GM12864 (cell line): ENCODE data around the gene ADAM11.

Source experiments
- DNase-seq: peaks from one replicate; pipeline ENCODE4 v3.0.0-alpha.2; 2011; ENCODE audit warnings: low read depth
- H3K4me3 ChIP-seq: 2 replicates; pipeline ENCODE4 v1.5.1; 2011; ENCODE audit warnings: mild to moderate bottlenecking, low read depth, low read length, control low read depth
- TF ChIP-seq, protein P1 (sequence below): IDR thresholded peaks from 2 replicates; pipeline ENCODE4 v1.5.1; 2011; ENCODE audit warnings: low read depth, mild to moderate bottlenecking, moderate library complexity, low read length, control low read depth, inconsistent platforms; ENCODE audit errors: missing control alignments

Gene ADAM11

DNA sequence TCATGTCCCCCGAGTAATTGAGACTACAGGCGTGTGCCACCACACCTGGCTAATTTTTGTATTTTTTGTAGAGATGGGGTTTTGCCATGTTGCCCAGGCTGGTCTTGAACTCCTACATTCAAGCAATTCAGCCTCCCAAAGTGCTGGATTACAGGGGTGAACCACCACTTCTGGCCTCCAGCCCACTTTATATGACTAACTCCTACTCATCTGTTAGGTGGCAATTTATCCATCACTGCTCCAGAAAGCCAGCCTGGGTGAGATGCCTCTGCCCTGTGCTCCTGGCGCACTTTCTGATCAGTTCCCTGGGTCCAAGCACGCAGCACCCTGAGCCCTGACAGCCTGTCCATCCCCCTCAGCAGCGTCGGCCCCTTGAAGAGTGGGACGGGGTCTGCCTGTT is 29.4 kb downstream of the ADAM11 start:
- TF ChIP-seq, protein P1, sequence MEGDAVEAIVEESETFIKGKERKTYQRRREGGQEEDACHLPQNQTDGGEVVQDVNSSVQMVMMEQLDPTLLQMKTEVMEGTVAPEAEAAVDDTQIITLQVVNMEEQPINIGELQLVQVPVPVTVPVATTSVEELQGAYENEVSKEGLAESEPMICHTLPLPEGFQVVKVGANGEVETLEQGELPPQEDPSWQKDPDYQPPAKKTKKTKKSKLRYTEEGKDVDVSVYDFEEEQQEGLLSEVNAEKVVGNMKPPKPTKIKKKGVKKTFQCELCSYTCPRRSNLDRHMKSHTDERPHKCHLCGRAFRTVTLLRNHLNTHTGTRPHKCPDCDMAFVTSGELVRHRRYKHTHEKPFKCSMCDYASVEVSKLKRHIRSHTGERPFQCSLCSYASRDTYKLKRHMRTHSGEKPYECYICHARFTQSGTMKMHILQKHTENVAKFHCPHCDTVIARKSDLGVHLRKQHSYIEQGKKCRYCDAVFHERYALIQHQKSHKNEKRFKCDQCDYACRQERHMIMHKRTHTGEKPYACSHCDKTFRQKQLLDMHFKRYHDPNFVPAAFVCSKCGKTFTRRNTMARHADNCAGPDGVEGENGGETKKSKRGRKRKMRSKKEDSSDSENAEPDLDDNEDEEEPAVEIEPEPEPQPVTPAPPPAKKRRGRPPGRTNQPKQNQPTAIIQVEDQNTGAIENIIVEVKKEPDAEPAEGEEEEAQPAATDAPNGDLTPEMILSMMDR = no peak

DNA sequence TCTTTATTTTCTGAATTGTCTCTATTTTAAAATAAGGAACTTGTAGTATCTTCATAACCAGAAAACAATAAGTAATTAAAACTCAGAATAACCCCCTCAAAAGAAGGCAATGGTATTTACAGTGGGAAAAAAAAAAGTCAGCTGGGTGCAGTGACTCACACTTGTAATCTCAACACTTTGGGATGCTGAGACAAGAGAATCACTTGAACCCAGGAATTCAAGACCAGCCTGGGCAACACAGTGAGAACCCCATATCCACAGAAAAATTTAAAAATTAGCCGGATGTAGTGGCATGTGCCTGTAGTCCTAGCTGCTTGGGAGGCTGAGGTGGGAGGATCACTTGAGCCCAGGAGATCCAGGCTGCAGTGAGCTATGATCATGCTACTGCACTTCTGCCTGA is 33.5 kb downstream of the ADAM11 start:
- H3K4me3 ChIP-seq = no peak overlapping the region
- no peak for DNase-seq
- TF ChIP-seq, protein P1 = no peak

More for the DNA sequence above, 29.4 kb downstream of the ADAM11 start:
- H3K4me3 ChIP-seq = no peak overlapping the region
- no peak for DNase-seq

DNA sequence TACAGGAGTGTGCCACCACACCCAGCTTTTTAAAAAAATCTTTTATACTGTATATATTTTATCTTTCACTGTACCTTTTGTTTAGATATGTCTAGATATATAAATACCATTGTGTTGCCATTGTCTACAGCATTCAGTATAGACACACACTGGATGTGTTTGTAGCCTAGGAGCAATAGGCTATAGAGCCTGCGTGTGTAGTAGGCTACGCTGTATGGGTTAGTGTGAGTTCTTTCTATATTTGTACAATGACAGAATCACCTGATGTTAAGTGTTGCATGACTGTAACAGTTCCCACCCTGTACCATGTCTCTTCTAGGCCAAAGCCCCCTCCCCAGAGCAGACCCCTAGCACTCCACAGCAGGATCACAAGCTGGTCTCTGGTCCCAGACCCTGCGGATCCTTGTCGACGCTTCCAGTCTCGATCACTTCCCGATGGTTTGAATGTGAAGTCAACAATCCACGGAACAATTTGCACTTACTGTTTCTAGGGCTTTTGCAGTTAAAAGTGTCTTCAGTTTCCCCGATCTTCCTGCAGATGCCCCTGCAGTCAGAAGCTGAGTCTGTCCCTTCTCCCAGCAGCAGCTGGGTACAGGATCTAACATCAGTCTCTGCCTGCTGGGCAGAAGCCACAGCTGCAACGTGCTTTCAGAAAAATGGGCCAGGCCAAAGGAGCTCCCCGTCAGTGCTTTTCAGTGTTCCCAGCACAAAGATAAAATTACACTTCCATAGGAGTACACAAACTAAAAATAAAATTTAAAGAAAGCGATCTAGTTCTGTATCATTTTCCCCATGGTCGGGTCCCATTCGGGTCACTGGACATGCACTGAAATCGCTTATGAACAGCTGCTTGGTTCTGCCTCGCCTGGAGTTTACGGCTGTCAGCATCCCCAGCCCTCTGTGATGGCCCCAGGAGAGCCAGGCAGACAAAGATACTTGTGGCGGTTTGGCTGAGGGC is 35.4 kb downstream of the ADAM11 start:
- no peak for DNase-seq
- TF ChIP-seq, protein P1 = no peak
- no peak overlapping the region for H3K4me3 ChIP-seq

DNA sequence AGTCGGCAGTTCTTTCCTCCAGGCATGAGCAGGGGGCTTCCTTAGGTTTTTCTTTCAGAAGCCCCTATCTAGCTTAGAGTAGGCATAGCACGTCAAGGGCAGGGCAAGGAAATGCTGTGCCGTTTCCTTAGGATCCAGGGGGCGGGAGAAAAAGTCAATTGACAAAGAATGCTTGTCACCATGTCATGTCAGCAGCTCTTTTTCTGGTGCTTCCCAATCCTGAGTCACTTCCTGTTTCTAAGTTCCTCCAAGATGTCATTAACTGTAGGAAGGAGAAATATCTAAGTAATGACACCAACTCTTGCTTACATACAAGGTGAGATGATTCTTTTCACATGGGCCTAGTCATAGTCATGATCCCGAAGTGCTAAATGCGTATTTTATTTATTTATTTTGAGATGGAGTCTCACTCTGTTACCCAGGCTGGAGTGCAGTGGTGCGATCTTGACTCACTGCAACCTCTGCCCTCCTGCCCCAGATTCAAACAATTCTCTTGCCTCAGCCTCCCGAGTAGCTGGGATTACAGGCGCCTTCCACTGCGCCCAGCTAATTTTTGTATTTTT is 36.1 kb downstream of the ADAM11 start:
- H3K4me3 ChIP-seq = no peak overlapping the region
- no peak for DNase-seq
- TF ChIP-seq, protein P1 = no peak

DNA sequence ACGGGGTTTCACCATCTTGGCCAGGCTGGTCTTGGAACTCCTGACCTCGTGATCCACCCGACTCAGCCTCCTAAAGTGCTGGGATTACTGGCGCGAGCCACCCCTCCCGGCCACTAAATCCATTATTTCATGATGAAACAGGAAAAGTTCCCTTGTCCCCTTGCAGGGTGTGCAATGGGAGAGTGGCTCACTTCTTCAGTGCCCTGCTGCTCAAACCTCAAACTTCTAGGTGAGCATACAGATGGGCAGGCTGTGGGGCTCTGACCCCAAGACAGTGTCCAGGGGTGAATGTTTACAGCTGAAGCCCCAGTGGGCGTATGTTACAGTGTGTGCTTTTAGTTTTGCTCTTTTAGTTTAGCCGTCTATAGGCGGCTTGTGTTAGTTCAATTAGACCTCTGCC is 36.6 kb downstream of the ADAM11 start:
- no peak for DNase-seq
- TF ChIP-seq, protein P1 = no peak
- H3K4me3 ChIP-seq = no peak overlapping the region

DNA sequence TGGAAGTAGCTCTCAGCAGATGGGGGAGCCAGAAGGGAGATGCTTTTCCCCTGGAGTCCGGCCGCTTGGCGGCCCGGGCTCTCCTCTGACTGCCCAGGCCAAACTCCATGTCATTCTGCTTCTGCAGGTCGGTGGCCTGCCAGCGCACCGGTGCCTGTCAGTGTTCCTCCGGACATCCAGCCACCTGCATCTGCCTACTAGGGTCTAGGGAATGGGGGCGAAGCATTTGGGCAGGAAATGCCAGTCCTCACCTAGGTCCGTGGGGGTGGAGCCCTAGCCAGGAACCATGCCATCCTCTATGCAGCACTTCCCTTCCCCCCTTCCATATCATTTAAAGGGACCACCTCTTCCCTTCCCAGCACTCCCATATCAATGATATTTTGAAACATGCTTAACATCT is 37.1 kb downstream of the ADAM11 start:
- TF ChIP-seq, protein P1 = no peak
- no peak for DNase-seq
- H3K4me3 ChIP-seq = no peak overlapping the region
